Activated CD8-positive, alpha-beta T cell treated with anti-CD3 and anti-CD28 coated beads for 36 hours (primary cell): ENCODE results near the gene APBB1IP. TPM values are rescaled to one million over a fixed set of nuclear protein-coding genes. Genes with fewer than 3 reads are reported as not detected.

ENCODE experiments used
- ATAC-seq: fragments of 200-7000 bp; cut with Tn5 transposase; one replicate; pipeline ENCODE4 v1.10.0; 2021; ENCODE audit warnings: mild to moderate bottlenecking, moderate library complexity
- CTCF ChIA-PET: fragments of 350-600 bp; sonication (Branson Sonifier 250); formaldehyde crosslinking; loops from one replicate; lab custom pipeline; 2021; ENCODE audit warnings: antibody characterized with exemption; lab: Charles Lee
- POLR2A ChIA-PET: fragments of 350-600 bp; sonication (Branson Sonifier 250); formaldehyde crosslinking; loops from one replicate; lab custom pipeline; 2021; ENCODE audit warnings: antibody characterized with exemption; lab: Charles Lee
- DNase-seq: peaks from one replicate; pipeline ENCODE4 v3.0.0-alpha.2; 2020
- H3K27ac Mint-ChIP-seq: one replicate; pipeline ENCODE4 v1.8.0; 2021; ENCODE audit warnings: mild to moderate bottlenecking, mixed read lengths
- H3K27me3 Mint-ChIP-seq: one replicate; pipeline ENCODE4 v1.8.0; 2021; ENCODE audit warnings: mixed read lengths
- H3K36me3 Mint-ChIP-seq: one replicate; pipeline ENCODE4 v1.8.0; 2021; ENCODE audit warnings: low read depth, mixed read lengths
- H3K4me1 Mint-ChIP-seq: one replicate; pipeline ENCODE4 v1.8.0; 2021; ENCODE audit warnings: low read depth, mixed read lengths
- H3K4me3 Mint-ChIP-seq: one replicate; pipeline ENCODE4 v1.8.0; 2021; ENCODE audit warnings: mild to moderate bottlenecking, moderate library complexity, mixed read lengths
- H3K9me3 Mint-ChIP-seq: one replicate; pipeline ENCODE4 v1.8.0; 2021; ENCODE audit warnings: mixed read lengths
- intact Hi-C: fragments of 100-400 bp; cut with micrococcal nuclease; formaldehyde crosslinking; loops from one replicate; pipeline ENCODE4 v1.10.0; 2022
- total RNA-seq, 2 experiments: library from RNA; stranded (reverse); gene quantifications; one replicate each; pipeline ENCODE4 v1.2.3, GENCODE V29; 2021
- TF ChIP-seq, protein P1 (sequence below): fragments of 200-600 bp; IDR thresholded peaks from one replicate; pipeline ENCODE4 v1.8.0; 2022; ENCODE audit warnings: antibody characterized with exemption, mild to moderate bottlenecking

Gene APBB1IP
- total RNA-seq, 2 experiments from 2014 or later: 61.9 to 64.8 TPM

DNA sequence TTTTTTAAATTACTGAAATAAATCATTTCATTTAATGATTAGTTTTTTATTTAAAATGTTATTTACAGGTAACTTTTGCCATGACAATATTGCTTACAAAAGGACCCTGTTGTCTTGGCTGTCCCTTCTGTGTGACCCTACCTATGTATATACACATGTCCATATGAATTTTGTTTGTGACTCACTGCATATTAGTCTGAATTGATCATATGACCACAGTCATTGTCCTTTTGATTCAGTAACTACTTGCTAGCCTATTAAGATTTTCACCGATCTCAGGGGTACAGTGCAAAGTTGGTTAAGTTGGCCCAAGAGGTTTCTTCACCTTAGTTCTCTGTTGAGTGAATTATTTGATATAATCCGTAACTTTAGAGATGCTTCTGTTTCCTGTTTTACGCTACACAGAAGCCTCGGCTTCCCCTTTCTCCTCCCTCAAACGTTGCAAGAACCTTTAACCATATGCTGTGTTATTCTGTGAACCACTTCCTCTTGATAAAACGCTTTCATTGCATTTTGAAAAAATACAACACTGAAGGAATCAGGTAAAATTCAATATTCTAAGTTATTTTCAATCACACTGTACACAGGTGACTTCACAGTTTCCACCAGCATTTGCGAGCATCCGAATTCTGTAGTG is 43.9 kb downstream of the APBB1IP start:
- TF ChIP-seq, protein P1, sequence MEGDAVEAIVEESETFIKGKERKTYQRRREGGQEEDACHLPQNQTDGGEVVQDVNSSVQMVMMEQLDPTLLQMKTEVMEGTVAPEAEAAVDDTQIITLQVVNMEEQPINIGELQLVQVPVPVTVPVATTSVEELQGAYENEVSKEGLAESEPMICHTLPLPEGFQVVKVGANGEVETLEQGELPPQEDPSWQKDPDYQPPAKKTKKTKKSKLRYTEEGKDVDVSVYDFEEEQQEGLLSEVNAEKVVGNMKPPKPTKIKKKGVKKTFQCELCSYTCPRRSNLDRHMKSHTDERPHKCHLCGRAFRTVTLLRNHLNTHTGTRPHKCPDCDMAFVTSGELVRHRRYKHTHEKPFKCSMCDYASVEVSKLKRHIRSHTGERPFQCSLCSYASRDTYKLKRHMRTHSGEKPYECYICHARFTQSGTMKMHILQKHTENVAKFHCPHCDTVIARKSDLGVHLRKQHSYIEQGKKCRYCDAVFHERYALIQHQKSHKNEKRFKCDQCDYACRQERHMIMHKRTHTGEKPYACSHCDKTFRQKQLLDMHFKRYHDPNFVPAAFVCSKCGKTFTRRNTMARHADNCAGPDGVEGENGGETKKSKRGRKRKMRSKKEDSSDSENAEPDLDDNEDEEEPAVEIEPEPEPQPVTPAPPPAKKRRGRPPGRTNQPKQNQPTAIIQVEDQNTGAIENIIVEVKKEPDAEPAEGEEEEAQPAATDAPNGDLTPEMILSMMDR: no peak
- Mint-ChIP-seq H3K27me3 (no peaks in the 10 kb centered on the region), H3K4me1 (peaks cover 75% of the 10 kb centered on the region), H3K4me3 (peak overlapping the region; percentile 72), H3K27ac (peak overlapping the region; percentile 94), H3K9me3 (no peaks in the 10 kb centered on the region), H3K36me3 (peaks cover 27% of the 10 kb centered on the region)
- intact Hi-C loops: no loop called here
- ATAC-seq: peak; percentile 44
- ChIA-PET POLR2A (no interaction called here), CTCF (interaction anchor here (2.2 kb wide), 1 partner anchor 11 kb away, joined by 10 read pairs; no protein-coding TSS in a partner anchor)
- peak; percentile 45 for DNase-seq

DNA sequence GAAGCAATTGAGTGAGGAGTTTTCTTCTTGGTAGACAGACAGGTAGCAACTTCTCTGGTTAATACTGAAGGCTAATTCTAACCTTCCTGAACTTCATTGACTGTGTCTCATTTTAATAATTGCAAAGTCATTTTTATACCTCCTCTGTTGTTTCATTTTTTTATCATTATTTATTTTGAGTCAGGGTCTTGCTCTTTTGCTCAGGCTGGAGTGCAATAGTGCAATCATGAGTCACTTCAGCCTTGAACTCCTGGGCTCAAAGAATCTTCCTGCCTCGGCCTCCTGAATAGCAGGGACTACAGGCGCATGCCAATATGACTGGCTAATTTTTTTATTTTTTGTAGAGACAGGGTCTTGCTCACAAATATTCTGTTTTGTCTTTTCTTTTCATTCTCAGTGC is 45.4 kb downstream of the APBB1IP start:
- H3K9me3 Mint-ChIP-seq: no peaks in the 10 kb centered on the region
- no peaks in the 10 kb centered on the region for H3K27me3 Mint-ChIP-seq
- H3K36me3 Mint-ChIP-seq: peaks cover 17% of the 10 kb centered on the region
- H3K27ac Mint-ChIP-seq: peak overlapping the region; percentile 94
- intact Hi-C loops: no loop called here
- ChIA-PET CTCF (no interaction called here), POLR2A (interaction anchor here (0.9 kb wide), 1 partner anchor 43 kb away, joined by 3 read pairs; no protein-coding TSS in a partner anchor)
- TF ChIP-seq, protein P1: no peak
- no peak for ATAC-seq
- H3K4me3 Mint-ChIP-seq: peak overlapping the region; percentile 47
- peaks cover 75% of the 10 kb centered on the region for H3K4me1 Mint-ChIP-seq
- no peak for DNase-seq

GRCh38 chr10:26485150-26485941 is 47.2 kb downstream of the APBB1IP start:
- intact Hi-C loops: no loop called here
- H3K27me3 Mint-ChIP-seq: no peaks in the 10 kb centered on the region
- no peak for DNase-seq
- TF ChIP-seq, protein P1: no peak
- ChIA-PET POLR2A (interaction anchor here (0.6 to 1.1 kb wide), 3 partner anchors 31 to 44 kb away, joined by 3 to 4 read pairs (median 3); no protein-coding TSS in a partner anchor), CTCF (interaction anchor here (1.3 kb wide), 1 partner anchor 13 kb away, joined by 4 read pairs; no protein-coding TSS in a partner anchor)
- H3K27ac Mint-ChIP-seq: peak overlapping the region; percentile 90
- H3K9me3 Mint-ChIP-seq: no peaks in the 10 kb centered on the region
- peak overlapping the region; percentile 34 for H3K4me3 Mint-ChIP-seq
- H3K36me3 Mint-ChIP-seq: peaks cover 21% of the 10 kb centered on the region
- H3K4me1 Mint-ChIP-seq: peaks cover 80% of the 10 kb centered on the region
- ATAC-seq: no peak

DNA sequence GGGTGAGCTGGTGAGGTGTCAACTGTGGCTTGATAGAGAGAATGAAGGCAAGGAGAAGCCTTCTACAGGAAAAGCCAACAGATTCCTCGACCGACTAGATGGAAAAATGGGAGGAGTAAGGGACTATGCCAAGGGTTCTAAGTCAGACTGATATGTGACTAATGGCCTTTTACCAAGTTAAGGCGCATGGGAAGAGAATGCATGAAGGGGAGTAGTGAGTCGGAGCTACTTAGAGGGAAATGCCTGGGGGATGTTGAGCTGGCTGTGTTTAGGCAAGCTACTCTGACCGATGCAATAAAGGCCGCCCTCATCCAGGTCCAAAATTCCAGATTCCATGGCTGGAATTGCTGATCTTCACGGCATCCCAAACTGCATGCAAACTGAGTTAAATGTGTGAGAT is 48.2 kb downstream of the APBB1IP start:
- no peak for ATAC-seq
- Mint-ChIP-seq H3K4me1 (peaks cover 74% of the 10 kb centered on the region), H3K36me3 (peaks cover 19% of the 10 kb centered on the region), H3K9me3 (no peaks in the 10 kb centered on the region), H3K27ac (peak overlapping the region; percentile 96), H3K27me3 (no peaks in the 10 kb centered on the region), H3K4me3 (peak overlapping the region; percentile 64)
- ChIA-PET CTCF (interaction anchor here (1.0 to 1.3 kb wide), 3 partner anchors 13 to 47 kb away, joined by 3 to 4 read pairs (median 4); no protein-coding TSS in a partner anchor), POLR2A (interaction anchor here (0.7 to 1.6 kb wide), 5 partner anchors 11 to 51 kb away, joined by 3 to 6 read pairs (median 3); no protein-coding TSS in a partner anchor)
- no peak for DNase-seq
- TF ChIP-seq, protein P1: no peak
- intact Hi-C loops: loop anchor here (2.0 kb wide), 1 partner anchor 48 kb away; the partner anchor contains the start of gene APBB1IP
